Nucleus accumbens (tissue), 56 donors: Measurements from ENCODE around the gene CARD8.

Experiments used
- DNase-seq, 56 donors: peaks; one replicate each; lab custom pipeline; 2025; lab: John Stamatoyannopoulos, UW

The CARD8 gene

DNA sequence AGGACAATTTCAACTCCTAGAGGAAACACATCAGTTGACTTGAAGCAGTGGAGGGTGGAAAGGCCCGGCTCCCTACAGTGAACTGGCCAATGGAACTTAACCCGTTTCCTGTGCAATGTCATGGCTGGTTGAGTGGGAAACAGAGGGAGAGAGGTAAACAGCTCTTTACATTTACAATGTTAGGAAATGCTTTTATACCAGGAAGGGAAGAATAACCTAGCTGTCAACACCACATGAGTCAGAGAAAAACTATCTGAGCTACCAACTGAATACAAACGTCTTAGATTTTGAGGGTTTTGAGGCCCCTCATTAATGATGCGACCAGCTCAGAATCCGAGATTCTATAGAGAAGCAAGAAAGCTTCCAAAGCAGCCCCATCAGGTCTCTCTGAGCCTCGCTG lies 36.7 kb downstream of the CARD8 start:
- DNase-seq, result no peak

DNA sequence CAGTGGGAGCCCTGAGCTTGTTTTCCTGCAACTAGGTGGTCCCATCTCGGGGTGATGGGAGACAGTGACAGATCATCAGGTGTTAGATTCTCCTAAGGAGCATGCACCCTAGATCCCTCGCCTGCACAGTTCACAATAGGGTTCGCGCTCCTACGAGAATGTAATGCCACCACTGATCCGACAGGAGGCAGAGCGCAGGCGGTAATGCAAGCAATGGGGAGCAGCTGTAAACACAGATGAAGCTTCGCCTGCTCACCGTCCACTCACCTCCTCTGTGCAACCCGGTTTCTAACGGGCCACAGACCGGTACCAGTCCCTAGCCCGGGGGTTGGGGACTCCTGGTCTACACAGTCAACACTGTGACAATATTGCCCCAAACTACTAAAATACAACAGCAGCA lies 38.8 kb downstream of the CARD8 start:
- DNase-seq, result no peak

DNA sequence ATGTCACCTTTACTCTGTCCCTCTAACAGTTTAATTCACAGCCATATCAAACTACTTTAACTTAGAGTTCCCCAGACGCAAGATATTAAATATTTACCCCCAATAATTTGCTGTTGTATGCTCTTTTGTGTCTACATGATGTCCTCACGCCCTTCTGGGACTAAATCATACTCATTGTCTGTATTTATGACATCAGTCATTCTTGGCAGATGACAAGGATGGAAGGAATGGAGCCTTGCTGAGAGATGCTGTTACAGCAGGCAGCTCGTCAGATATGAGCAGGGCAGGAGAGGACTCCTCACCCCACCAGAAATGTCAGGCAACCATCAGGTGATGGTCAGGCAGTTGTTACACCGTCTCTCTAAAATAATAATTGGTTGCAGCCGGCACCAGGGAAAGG lies 41.8 kb downstream of the CARD8 start:
- no peak for DNase-seq

DNA sequence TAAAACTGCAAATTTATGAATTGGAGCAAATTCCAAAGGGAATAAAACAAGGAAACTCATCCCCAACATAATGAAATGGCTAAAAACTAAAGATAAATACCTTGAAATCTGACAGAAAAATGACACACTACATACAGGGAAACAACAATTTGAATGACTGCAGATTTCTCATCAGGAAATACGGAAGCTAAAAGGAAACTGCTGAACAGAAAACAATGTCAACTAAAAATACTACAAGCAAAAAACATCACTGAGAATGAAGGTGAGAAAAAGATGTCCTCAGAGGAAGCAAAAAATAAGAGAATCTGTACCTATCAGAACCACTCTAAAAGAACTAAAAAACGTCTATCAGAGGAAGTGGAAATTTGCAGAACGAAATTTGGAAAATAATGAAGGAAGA lies 45.7 kb downstream of the CARD8 start:
- DNase-seq, result no peak

DNA sequence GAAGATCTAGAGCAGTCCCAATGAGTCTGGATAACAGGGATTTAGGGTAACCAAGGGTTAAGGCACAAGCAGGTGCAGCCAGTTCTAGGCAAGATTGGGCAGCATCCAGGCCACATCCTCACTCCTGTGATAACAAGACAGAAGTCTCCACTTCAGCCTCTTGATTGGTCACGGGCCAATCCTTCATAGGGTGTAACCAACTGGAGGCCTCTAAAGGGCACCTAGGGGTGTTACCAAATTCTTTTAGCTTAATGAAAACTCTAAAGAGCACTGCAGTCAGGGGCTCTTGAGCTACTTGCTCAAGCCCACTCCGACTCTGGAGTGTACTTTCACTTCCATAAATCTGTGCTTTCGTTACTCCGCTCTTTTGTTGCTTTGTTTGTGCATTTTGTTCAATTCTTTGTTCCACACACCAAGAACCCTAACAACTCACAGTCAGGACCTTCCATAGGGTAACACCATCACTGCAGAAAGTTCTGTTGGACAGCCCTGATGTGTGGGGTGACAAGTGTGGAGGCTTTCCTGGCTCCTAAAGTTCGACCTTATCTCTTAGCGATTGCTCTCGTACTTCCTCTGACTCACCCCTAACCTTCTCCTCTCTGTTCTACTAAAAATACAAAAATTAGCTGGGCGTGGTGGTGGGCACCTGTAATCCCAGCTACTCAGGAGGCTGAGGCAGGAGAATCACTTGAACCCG lies 49.2 kb downstream of the CARD8 start:
- no peak for DNase-seq

DNA sequence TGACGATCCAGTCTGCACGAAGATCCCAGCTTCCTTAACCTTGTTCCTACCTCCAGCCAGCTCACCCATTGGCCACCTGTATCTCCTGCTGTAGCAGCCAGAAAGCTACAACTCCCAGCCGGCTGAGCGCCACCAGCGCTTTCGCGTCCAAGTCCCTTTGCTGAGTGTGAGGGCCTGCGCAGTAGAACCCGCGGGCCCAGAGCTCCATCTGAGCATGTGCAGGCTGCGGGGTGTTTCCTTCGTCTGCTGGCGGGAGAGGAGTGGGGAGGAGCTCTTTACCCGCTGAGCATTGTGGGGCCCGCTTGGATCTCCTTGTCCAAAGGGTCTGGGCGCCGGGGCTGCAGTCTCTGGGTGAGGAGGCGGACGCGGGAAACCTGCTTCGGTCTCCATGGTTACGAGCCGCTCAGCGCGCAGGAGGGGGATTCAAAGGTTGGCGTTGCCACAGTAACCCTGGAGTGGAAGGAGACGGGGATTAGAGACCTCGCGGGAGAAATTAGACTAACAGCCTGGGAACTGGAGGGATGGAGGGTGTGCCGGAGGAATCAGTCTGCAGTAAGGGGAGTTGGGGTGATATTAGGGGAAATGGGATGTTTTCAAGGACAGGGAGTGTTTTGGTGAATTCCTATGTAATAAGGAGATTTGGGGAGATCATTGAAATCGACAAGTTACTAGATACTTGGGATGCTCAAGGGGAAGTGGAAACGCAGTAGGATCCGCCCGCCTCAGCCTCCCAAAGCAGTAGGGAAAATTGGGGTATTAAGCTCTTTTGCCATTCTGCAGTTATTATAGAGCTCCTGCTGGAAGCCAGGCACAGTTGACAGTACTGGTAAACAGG lies 51.7 kb downstream of the CARD8 start:
- DNase-seq, result peak; percentile 75 to 98 (median 96)

DNA sequence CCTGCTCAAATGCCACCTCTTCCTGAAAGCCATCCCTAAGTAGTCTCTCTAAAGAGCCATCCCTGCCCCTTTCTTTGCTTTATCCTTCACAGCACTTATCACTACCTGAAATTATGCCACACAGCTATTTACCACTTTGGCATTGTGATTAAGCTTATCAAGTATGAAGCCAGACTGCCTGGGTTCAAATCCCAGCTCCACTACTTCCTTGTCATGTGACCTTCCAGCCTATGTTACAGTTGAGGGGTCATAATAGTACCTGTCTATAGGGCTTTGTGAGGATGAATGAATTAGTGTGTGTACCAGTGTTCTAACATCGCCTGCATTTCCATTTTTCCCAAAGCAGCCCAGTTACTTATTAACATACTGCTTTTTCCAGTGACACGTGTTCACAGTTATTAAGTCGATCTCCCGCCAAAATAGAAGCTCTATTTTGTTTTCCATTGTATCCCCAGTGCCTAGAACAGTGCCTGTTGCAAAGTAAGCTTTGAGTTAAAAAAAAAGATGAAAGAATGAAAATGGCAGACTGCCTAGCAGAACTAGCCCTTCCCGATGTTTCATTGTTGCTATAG lies 52.4 kb downstream of the CARD8 start:
- no peak for DNase-seq

DNA sequence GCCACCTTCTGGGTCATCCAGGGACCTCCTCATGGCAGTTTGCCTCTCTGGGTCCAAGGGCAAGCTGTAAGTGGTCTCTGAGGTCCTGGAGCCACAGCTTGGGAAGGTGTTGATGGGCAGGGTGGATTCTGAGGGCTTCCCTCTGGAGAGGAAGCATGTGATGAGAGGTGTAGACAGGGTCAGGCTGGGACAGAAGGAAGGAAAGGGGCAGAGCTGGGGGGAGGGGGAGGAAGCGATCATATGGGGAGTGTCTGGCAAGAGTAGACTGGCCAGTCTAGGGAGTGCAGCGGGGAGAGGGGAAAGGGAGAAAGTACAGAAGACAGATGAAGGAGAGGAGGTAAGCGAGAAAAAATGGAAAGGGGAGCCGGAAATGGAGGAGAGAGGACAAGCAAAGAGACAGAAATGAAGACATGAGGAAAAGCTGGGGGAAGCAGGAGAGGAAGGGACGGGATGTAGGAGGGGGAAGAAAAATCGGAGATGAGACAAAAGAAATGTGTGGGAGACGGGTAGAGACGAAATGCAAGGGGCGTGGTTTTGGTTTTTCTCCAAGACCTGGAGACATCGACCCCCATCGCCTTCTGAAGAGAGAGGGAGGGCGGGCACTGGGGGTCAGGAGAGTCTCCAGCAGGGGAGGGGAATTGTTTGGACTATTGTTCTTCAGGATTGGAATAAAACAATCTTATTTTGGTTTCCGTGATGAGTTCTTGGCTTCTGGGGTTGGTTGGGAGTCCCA lies 58.6 kb downstream of the CARD8 start:
- no peak for DNase-seq

DNA sequence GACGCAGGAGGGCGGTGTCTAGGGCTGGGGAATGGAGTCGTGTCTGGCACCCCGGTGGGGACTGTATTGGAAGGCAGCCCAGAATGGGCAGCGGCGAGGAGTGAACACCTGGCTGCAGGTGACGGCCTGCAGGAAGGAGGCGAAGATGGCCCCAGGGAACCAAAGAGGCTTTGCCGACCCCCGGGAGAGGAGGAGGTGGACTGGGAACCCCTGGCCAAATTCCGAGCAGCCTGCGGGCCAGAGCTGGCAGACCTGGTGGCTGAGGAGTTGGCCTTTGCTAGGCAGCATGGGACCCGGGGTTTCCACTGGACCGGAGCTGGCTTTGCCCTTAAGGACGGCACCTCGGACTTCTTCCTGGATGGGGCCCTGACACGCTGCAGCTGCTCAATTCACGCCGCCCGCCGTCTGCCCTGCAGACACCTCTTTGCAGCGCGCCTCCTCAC lies 59.4 kb downstream of the CARD8 start:
- no peak for DNase-seq

DNA sequence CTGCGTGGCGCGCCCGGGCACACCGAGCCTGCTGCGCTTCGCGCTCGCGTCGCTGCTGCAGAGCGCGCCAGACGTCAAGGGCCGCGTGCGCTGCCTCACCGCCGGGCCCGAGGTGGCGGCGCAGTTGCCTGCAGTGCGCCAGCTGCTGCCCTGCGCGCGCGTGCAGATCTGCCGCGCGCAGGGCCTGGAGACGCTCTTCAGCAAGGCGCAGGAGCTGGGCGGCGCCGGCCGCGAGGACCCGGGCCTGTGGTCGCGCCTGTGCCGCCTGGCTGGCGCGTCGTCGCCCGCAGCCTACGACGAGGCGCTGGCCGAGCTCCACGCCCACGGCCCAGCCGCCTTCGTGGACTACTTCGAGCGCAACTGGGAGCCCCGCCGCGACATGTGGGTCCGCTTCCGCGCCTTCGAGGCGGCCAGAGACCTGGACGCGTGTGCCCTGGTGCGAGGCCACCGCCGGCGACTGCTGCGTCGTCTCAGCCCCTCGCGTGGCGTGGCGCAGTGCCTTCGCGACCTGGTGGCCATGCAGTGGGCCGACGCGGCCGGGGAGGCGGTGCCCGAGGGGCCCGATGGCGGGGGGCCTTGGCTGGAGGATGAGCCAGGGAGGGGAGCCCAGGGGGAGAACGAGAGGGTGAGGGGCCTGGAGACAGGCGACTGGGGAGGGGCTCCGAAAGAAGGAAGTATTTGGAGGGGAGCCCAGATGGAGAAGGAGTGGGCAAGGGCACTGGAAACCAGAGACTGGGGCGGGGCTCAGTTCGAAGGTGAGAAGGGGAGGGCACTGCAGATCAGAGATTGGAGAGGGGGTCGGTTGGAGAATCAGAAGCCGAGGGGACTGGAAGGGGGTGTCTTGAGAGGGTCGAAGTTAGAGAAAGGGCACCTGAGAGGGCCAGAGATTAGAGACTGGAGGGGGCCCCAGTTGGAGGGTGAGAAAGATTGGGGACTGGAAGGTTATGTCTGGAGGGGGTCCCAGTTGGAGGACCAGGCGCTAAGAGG lies 60.6 kb downstream of the CARD8 start:
- DNase-seq, result no peak

DNA sequence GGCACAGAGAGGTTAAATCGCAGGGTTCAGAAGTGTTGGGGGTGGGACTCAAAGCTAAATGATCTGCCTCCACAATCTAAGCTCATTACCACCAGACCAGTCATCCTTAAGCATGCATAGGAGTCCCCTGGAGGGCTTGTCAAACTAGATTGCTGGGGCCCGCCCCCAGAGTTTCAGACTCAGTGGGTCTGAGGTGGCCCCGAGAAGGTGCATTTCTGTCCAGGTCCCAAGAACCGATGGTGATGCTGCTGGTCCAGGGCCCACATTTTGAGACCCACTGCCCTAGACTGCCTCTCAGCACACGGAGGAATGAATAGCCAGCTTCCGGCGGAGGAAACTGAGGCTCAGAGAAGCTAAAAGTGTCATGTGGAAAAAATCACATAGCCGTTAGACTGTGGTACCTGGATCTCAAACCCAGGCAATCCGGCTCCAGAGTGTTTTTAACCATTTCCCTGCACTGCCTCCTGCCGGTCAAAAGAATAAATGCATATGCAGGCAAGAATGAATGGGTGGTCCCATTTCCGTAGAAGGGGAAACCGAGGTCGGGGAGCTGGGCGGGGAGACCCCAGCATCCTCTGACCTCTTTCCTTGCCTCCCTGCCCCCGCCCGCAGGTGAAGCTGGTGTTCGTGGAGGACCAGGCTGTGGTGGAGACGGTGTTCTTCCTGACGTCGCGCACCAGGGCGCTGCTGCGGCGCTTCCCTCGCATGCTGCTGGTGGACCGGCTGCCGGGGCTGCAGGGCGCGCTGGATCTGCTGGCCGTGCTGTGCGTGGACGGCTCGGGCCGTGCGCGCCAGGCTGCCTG lies 61.5 kb downstream of the CARD8 start:
- no peak for DNase-seq

DNA sequence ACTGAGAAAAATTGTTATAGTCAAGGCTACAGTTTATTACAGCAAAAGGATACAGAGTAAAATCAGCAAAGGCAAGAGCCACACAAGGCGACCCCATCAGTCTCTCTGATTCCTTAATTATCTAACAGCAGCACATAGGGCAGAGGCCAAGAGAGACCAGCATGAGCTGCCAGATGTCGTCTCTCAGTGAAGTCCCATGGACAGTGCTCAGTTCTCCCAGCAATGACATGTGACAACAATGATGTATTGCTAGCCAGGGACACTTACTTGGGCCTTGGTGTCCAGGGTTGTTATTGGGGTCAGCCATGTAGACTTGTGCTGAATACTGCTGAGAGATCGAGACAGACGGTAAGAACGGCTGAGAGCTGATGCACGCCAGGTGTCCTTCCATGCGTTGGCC lies 63.0 kb downstream of the CARD8 start:
- DNase-seq, result peak in 4 of 56 donors; percentile 3 to 12 (median 6)

DNA sequence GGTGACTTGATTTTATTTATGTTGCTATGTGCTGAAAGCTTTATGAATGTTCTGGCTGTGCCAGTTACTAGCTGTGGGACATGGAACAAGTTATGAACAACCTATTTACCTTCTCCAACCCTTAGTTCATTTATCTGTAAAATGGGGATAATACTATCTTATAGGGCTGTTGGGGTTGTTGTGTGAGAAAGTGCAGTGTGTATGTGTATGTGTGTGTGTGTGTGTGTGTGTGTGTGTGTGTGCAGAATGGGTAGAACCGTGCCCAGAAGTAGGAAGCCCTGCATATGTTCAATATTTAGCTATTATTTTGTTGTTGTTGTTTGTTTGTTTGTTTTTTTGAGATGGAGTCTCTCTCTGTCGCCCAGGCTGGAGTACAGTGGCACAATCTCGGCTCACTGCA lies 64.8 kb downstream of the CARD8 start:
- DNase-seq, result no peak

DNA sequence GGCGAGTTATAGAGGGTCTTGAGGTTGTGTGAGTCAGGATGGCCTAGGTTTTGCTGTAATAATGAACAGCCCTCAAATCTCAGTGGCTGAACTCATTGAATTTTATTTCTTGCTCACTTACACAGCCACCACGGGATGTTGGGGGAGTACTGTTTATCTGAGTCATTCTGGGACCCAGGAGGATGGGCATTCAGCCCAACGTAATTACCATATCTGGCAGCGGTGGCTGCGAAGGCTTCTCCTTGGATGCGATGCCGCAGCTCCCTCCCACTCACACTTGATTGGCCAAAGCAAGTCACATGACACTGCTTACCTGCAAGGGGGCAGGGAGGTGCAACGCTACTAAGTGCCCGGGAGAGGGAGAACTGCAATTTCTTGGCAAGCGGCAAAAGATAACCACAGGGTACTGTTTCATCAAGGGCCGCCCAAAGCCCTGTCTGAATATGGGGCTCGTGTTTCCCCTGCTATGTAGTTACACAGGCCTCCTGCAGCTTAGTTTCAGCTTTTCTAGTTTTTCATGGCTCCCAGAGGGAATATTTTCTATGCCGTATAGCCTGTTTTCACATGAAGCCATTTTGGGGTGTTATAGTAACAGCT lies 65.3 kb downstream of the CARD8 start:
- peak in 44 of 56 donors; percentile 5 to 75 (median 27) for DNase-seq

DNA sequence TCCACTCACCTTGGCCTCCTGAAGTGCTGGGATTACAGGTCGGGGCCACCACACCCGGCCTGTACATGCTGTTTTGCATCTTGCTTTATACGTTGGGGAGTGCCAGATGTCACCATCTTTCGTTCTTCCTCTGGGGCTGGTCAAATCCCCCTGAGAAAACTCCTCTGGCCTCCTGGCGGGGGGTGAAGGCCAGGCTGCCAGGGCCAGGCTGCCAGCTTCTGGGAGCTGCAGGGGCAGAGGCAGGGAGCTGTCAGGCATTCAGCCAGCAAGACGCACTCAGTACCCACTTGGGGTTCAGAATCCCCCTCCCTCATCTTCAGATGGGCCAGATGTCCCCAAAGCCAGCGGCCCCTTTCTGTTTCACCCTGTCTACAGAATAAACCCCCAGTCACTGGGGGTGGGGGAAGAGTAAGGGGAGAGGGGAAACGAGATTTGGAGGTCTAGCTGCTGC lies 69.1 kb downstream of the CARD8 start:
- no peak for DNase-seq

DNA sequence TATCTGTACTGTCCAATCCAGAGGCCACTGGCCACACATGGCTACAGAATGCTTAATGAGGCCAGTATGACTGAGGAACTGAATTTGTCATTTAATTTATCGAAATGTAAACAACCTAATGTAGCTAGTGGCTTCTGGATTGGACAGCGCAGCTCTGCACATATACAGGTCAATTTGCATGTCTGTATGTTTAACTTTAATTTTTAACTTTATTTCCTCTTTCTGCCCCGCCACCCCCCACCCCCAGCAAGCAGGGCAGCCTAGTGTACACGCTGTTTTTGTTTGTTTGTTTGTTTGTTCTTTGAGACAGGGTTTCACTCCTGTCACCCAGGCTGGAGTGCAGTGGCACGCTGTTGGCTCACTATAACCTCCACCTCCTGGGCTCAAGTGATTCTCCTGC lies 69.7 kb downstream of the CARD8 start:
- no peak for DNase-seq

DNA sequence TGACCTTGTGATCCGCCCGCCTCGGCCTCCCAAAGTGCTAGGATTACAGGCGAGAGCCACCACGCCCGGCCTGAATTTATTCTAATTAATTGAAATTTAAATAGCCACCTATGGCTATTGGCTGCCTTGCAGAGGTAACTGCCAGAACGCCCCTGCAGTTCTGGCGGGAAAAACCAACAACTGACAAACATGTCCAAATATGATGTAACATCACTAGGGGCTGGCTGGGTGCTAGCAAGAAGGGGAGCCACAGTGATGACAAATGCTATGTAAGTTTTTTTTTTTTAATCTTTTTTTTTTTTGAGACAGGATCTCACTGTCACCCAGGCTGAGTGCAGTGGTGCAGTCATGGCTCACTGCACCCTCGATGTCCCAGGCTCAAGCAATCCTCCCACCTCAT lies 72.4 kb downstream of the CARD8 start:
- no peak for DNase-seq

DNA sequence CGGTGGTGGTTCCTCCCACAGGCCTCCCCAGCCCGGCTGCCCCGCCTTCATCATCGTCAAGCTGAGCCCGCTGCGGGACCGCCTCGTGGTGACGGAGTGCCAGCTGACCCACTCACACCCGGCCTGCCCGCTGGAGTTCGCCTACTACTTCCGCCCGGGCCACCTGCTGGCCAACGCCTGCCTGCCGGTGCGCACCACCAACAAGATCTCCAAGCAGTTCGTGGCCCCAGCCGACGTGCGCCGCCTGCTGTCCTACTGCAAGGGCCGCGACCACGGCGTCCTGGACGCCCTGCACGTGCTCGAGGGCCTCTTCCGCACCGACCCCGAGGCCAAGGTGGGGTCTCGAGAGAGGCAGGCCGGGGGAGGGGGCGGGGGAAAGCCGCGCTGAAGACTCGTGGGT lies 73.3 kb downstream of the CARD8 start:
- no peak for DNase-seq
